ENCODE data around the gene PROK2.
A peak's percentile ranks its signal among the peaks of the same experiment; 100 is the strongest.

The PROK2 gene, protein sequence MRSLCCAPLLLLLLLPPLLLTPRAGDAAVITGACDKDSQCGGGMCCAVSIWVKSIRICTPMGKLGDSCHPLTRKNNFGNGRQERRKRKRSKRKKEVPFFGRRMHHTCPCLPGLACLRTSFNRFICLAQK

DNA sequence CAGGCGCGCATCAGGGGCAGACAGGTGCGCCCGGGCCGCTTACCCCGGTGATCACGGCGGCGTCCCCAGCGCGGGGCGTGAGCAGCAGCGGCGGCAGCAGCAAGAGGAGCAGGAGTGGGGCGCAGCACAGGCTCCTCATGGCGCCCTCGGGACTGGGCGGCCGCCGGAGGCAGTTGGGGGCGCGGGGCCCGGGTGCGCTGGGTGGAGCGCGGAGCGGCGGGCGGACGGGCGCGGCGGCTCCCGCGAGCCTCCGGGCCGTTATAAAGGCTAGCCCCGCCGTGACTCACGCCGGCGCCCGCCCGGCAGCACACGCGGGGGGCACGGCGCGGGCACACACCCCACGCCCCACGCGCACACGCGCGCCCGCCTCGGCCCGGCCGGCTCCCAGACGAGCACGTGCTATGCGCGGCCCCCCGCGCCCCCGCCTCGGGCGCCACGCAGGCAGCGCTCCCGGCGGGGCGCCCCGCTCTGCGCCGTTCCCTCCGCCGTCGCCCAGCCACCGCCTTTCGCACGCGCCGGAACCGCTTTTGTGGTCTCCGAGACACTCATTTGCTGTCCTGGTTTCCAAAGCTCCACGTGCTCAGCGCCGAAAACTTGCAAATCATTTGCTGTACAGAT is at the start of gene PROK2:
Gene PROK2 (minus strand): TSS at position 235 of the 618 bp plus-strand sequence. CDS start 96 bp downstream, at position 139.
- DNase-seq (ENCODE audit: low spot score), result peak; percentile 20

DNA sequence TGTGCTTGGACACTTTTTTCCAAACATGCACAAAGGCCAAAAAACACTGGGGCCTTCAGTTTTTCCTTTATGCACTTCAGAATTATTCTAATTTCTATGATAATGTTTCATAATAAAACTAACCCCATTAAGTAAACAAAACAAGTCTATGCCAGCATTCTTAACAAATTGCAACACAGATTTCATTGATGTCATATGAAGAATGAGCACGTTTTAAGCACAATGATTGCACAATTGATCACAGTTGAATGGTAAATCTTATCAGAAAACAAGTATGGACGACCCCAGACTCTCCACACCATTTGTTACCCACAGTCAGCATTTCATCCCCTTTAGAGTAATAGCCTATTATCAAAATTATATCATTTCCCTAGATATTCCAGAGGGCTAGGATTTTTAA is 46.7 kb upstream of the PROK2 start:
- no peak for DNase-seq (ENCODE audit: low spot score)

DNA sequence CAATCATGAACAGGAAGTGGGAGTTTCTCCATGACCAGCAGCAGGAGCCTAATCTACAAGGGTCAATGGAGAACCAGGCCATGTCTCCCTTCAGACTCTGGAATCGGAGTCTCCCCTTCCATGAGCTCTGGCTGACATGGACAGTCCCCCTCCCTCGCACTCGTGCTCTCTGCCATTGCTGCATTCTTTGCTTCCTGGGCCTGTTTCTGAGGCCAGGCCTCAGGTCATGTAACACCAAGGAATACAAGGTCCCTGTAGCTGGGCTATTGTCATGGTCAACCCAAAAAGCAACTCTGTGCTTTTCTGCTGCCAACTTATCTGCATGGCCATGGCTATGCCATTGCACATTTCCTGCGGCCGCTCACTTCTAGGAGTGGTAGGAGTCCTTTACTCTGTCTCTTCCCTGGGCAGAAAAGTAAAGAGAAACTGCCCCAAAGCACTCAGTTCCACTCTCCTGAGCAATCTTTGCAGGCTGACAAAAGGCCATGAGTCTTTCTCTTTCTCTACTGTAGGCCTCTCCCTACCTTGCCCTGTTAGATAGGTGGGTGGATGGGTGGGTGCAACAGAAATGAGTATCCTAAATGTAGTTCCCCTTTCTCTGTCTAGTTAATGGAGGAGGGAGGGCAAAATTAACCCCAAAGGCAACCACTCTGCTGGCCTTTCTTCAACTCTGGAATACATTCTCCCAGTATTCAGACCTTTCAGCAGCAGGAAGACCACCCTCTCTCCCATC is 40.8 kb upstream of the PROK2 start:
- no peak for DNase-seq (ENCODE audit: low spot score)

DNA sequence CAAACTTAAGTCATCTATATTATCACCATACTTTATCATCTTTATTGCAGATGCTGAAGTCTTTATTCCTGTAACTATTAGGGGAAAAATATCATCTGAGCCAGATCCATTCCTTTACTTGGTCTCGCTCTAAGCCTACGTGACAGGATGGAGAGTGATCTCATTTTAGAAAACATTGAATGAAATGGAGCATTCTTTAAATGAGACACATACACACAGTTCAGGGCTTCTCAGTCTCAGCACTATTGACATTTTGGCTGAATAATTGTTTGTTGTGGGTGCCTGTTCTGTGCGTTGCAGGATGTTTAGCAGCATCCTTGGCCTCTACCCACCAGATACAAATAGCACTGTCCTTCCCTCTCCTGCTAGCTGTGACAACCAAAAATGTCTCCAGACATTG is 36.2 kb upstream of the PROK2 start:
- DNase-seq (ENCODE audit: low spot score), result no peak

- DNase-seq (ENCODE audit: low spot score), result no peak
Observed at GRCh38 chr3:71817262-71817661, 32.3 kb upstream of the PROK2 start.

DNA sequence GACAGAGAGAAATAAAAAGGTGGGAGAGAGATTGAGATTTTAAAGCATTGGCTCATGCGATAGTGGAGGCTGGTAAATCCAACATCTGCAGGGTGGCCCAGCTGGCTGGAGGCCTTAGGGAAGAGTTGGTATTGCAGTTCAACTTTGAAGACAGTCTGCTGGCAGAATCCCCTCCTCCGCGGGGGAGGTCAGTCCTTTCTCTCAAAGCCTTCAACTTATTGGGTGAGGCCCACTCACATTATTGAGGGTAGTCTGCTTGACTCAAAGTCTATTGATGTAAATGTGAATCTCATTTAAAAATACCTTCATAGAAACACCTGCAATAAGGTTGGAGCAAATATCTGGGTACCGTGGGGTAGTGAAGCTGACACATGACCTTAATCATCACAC is 31.8 kb upstream of the PROK2 start:
- DNase-seq (ENCODE audit: low spot score), result no peak

DNA sequence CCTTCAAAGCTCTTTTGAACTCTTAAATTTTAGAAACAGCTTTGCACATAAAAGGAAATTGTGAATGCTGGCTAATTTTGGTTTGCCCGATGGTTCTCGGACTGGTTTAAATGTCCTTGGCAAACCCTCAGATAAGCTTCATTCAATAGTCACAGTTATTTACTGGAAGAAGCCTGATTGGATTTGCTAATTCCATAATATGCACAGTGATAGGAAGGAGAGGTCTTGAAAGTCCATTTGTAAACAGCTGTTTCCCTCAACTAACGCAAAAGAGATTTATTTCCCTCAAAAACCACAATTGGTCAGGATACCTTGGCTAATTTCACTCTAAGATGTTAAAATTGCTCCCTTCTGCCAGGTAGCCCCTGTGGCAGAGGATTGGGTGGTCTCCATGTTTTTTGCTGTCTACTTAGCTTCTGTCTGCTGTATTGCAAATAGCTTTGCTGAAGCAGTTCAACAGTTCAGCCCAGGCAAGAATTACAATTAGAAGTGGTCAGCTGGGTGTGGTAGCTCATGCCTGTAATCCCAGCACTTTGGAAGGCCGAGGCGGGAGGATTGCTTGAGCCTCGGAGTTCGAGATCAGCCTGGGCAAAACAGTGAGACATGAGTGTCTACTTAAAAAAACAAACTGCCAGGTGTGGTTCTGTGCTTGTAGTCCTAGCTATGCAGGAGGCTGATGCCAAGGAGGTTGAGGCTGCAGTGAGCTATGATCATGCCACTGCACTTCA is 30.6 kb upstream of the PROK2 start:
- no peak for DNase-seq (ENCODE audit: low spot score)

- no peak for DNase-seq (ENCODE audit: low spot score)
Observed at GRCh38 chr3:71813704-71814103, 28.8 kb upstream of the PROK2 start.

GRCh38 chr3:71813073-71813472 is 28.1 kb upstream of the PROK2 start:
- DNase-seq (ENCODE audit: low spot score), result no peak

DNA sequence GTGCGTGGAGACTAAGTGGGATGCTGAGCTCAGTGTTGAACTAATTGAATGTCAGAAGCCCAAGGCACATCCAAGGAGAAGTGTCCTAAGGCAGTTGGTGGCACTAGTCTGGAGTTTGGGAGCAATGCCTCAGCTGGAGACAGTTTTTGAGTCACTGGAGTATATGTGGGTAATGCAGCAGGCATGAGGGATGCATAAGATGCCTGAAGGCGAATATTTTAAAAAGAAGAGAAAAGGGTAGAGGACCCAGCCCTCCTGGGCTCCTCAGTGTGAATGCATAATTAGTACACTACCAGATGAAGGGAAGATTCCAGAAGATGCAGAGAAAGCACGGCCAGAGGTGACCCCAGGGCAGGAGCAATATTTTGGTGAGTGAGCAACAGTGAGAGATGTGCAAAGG is 25.1 kb upstream of the PROK2 start:
- no peak for DNase-seq (ENCODE audit: low spot score)

DNA sequence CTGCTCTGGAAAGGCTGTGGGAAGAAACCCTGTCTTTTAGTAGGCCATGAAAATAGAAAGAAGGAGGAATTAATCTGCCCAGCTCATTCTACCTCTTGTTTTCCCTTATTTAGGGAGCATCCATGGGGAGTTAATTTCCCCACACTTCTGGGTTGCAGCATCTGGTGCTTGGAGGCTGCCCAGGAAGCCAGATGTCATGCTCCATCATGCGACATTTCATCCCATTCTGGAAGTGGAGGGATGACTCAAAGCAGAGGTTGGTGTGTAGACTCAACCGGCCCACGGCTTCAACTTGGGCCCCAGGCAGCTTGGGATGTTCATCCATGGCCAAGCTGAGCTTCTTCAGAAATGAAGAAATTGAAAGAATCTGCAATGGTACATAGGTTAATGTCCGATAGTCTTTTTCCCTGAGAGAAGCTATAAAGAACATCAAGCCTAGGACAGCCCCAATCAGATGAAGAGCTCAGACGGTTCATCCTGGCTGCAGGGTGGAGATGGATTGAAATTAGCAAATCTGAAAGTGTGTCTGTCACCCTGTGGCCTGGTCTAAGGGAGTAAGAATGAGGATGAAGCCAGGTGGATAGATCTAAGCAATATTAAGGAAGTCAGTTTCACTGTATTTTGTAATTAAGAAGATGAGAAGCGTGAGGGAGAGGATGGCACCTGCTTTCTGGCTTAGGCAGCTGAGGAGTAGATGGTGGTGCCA is 24.5 kb upstream of the PROK2 start:
- no peak for DNase-seq (ENCODE audit: low spot score)

DNA sequence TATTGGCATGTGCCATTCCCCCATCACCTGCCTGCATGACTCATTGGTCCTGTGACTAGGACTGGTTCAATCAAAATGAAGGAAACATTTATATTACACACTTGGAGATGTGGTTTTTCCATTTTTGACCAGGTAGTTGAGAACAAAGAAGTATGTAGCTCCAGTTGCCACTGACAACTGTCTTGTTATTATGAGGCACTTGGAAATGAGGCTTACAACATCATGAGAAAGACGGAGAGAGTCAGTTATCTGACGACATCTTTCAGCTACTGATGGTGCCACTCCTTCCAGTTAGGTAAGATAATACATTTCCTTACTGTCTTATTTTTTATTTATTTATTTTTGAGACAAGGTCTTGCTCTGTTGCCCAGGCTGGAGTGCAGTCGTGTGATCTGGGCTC is 21.8 kb upstream of the PROK2 start:
- DNase-seq (ENCODE audit: low spot score), result no peak

GRCh38 chr3:71805691-71806090 is 20.7 kb upstream of the PROK2 start:
- DNase-seq (ENCODE audit: low spot score), result no peak

DNA sequence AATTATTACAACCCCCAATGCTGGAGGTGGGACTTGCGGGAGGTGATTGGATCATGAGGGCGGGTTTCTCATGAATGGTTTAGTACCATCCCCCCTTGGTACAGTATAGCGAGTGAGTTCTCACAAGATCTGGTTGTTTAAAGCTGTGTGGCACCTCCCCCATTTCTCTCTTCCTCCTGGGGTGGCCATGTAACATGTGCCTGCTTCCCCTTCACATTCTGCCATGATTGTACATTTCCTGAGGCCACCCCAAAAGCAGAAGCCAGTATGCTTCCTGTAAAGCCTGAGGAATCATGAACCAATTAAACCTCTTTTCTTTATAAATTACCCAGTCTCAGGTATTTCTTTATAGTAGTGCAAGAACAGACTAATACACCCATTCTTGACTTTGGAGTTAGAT is 20.3 kb upstream of the PROK2 start:
- DNase-seq (ENCODE audit: low spot score), result no peak

DNA sequence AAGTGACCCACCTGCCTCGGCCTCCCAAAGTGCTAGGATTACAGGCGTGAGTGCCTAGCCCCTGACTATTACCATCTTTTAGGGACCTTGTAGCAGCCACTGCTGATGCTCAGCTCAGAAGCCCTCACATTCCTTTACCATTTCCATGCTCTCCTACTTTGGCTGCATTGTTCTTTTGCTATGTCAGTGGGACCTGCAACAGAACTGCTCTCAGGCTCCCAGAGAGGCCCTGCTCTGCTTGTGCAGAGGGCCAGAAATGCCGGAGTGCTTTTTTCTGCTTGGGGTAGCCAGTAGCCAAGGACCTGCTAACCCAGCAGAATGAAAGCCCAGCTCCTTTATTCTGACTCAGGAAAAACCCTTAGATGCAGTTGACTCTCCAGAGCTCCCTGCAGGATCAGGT is 18.3 kb upstream of the PROK2 start:
- no peak for DNase-seq (ENCODE audit: low spot score)

DNA sequence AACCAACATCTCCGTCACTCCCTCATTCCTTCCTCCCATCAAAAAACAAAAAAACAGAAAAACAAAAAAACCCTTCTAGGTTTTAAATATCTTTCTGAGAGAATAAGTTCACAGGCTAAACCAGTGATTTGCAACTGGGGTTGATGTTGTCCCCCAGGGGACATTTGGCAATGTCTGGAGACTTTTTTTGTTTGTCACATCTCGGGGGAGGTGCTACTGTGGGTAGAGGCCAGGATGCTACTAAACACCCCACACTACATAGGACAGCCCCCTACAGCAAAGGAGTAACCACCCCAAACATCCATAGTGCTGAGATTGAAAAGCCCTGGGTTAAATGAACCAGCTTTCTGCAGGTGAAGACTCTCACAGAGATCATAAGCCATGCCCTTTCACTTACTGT is 17.0 kb upstream of the PROK2 start:
- DNase-seq (ENCODE audit: low spot score), result no peak

DNA sequence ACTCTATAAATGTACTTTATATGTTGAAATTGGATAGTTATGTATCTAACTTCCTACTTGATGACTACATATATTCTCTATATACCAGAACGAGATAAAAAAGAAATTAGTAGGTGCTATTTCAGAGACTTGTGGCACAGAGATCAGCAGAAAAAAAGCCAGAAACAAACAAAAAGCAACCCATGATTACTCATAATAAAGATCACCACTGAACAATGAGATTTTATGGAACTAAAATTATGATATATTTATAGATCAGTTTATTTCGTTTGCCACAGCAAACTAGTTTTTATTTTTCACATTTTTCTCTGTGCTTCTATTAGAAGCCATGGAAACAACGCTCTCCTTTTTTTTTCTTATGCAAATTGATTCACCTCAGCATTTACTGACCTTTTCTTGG is 15.1 kb upstream of the PROK2 start:
- no peak for DNase-seq (ENCODE audit: low spot score)

GRCh38 chr3:71797455-71797854 is 12.5 kb upstream of the PROK2 start:
- no peak for DNase-seq (ENCODE audit: low spot score)

GRCh38 chr3:71796290-71796689 is 11.3 kb upstream of the PROK2 start:
- DNase-seq (ENCODE audit: low spot score), result no peak

DNA sequence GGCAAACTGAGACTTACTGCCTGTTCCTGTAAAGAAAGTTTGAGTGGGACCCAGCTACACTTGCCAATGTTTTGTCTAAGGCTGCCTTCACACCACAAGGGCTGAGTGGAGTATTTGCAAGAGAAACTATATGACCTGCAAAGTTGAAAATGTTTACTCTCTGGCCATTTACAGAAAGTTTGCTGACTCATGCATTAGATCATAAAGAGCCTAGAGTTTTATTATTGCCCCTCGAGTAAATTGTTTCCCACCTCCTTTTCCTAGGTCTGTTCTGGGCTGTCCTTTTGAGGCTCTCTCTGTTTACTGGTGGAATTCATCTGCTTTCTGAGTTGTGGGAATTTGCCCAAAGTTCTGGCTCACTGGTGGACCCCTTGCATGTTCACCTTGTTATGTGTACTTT is 6.7 kb upstream of the PROK2 start:
- no peak for DNase-seq (ENCODE audit: low spot score)

DNA sequence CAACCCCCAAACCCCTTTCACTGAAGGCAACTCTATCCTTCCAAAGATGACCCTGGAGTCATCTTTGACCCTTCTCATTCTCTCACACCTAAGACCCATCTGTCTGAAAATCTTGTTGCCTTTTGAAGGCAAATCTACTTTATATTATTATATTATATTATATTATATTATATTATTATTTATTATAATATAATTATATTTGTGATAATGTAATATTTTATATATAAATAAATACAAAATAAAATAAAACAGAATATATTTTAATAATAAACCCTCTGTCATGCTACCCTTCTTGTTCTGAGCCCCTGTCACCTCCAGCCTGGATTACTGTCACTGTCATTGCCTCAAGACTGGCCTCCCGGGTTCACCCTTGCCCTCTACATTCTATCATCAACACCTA is 5.0 kb upstream of the PROK2 start:
- no peak for DNase-seq (ENCODE audit: low spot score)

DNA sequence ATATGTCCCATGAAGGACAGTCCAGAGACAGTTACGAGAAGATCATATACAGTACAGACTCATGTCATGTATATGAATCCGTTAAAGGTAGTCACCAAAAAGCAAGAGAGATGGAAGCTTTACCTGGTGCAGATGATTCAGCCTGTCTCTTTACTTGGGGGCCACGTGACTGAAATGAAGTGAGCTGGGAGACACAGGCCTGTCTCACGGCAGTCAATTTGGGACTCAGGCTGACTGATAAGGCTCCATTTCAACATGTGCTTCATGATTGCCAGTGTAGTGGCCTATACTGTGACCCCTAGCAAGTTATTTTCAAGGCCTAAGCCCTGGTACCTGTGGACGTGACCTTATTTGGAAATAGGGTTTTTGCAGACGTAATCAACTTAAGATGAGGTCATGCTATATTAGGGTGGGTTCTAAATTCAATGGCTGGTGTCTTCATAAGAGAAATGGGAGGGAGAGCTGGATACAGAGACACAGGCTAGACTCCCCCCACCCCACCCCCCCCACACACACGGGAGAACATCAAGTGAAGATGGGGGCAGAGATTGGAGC is 3.0 kb upstream of the PROK2 start:
- DNase-seq (ENCODE audit: low spot score), result no peak
